ENCODE data around the gene PYGL. TPM values are rescaled to one million over a fixed set of nuclear protein-coding genes. Genes with fewer than 3 reads are reported as not detected.
"Not testable (repeated sequence)": the region's sequence is repeated elsewhere in the genome, so short reads cannot be mapped to it uniquely, and the experiment has no call there.

PYGL gene
- total RNA-seq, 4 donors from 2014 or later: 18.5 to 39.7 (median 27.4) TPM

DNA sequence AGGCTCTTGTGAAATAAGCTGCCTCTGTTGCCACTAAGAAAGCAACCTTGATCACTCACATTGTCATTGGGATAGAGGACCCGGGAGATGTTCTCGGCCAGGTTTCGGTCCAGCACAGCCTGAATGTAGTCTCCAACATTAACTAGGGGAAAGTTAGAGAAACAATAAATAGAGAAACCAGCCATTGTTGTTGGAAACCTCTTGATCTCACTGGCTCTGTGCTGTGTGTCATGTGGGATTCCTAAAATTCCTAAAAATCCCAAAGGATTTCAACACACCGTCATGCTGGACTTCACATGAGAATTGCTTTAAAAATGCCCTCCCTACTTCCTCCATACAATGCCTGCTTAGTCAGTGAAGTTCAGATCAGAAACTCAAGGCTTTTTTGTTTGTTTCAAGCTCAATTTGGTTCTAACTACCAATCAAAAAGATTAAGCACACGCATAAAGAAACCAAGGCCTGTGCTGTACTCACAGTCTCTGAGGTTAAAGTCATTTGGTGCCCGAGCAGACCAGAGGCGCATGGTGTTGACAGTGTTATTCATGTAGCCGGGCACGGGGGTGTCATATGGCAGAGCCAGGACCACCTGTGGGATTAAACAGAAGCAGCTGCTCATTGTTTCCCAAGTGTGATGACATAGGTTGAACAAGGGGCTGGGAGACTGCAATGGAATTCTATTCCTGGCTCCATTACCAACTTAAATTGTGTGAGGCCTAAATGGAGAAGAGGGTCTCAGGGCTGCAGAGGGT, 23.6 kb downstream of the PYGL start:
- H3K27ac ChIP-seq: peak overlapping the region in 1 of 4 donors; percentile 20
- ATAC-seq: peak; percentile 50
- no peaks in the 10 kb centered on the region for H3K4me1 ChIP-seq

DNA sequence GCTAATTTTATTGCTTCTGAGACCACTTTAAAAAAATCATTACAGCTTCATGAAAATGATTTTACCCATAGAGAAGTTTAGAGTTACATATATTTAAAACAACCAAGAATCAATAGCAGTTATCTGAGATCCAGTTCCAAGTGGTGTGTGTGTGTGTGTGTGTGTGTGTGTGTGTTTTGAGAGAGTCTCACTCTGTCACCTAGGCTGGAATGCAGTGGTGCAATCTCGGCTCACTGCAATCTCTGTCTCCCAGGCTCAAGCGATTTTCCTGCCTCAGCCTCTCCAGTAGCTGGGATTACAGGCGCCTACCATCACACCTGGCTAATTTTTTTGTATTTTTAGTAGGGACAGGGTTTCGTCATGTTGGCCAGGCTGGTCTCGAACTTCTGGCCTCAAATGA, 24.8 kb downstream of the PYGL start:
- ATAC-seq, H3K4me3 ChIP-seq, H3K4me1 ChIP-seq, H3K27ac ChIP-seq, H3K27me3 ChIP-seq, H3K9me3 ChIP-seq: not testable (repeated sequence)
- WGBS, 2 donors (ENCODE audit: low coverage in 1 of 2): 82 to 96% methylated on average over 4 to 5 of the region's 5 CpGs
- peaks cover 0 to 67% of the 10 kb centered on the region in 2 donors for H3K36me3 ChIP-seq

More for the DNA sequence above, 23.6 kb downstream of the PYGL start:
- Histone ChIP-seq H3K36me3 (peaks cover 0 to 61% of the 10 kb centered on the region in 2 donors), H3K27me3 (no peaks in the 10 kb centered on the region), H3K9me3 (no peaks in the 10 kb centered on the region), H3K4me3 (no peak overlapping the region)
- WGBS, 2 donors (ENCODE audit: low coverage in 1 of 2): 76 to 78% methylated on average over 4 to 5 of the region's 9 CpGs
- no peak for TF ChIP-seq EP300 (IDR thresholded peaks at IDR 0.05)

DNA sequence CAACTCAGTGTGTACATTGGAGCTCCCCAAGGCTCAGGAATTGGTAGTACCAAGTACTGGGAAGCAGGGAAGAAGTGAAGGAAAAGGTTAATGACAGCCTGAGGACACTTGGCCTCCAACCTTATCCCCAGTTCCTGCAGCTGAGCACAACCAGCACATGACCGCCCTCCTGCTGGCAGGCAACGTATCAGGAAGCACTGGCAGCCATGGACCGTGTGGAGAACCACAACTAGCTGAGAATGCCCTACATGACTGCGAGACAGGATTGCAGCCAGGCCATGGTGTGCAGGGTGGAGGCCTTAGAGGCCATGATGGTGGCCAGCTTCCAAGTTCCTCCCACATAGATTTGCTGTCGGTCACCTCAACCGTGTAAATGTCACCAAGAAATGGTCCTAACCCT, 26.8 kb downstream of the PYGL start:
- TF ChIP-seq EP300 (IDR thresholded peaks at IDR 0.05) (no peak), POLR2AphosphoS5 (IDR thresholded peaks at IDR 0.05) (no peak), POLR2A (IDR thresholded peaks at IDR 0.05) (no peak)
- TF ChIP-seq, protein P1, sequence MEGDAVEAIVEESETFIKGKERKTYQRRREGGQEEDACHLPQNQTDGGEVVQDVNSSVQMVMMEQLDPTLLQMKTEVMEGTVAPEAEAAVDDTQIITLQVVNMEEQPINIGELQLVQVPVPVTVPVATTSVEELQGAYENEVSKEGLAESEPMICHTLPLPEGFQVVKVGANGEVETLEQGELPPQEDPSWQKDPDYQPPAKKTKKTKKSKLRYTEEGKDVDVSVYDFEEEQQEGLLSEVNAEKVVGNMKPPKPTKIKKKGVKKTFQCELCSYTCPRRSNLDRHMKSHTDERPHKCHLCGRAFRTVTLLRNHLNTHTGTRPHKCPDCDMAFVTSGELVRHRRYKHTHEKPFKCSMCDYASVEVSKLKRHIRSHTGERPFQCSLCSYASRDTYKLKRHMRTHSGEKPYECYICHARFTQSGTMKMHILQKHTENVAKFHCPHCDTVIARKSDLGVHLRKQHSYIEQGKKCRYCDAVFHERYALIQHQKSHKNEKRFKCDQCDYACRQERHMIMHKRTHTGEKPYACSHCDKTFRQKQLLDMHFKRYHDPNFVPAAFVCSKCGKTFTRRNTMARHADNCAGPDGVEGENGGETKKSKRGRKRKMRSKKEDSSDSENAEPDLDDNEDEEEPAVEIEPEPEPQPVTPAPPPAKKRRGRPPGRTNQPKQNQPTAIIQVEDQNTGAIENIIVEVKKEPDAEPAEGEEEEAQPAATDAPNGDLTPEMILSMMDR (IDR thresholded peaks at IDR 0.05): no peak
- H3K36me3 ChIP-seq: peaks cover 0 to 74% of the 10 kb centered on the region in 2 donors
- whole genome bisulfite sequencing, 2 donors (ENCODE audit: low coverage in 1 of 2): 100% methylated on average over 1 of the region's 6 CpGs

DNA sequence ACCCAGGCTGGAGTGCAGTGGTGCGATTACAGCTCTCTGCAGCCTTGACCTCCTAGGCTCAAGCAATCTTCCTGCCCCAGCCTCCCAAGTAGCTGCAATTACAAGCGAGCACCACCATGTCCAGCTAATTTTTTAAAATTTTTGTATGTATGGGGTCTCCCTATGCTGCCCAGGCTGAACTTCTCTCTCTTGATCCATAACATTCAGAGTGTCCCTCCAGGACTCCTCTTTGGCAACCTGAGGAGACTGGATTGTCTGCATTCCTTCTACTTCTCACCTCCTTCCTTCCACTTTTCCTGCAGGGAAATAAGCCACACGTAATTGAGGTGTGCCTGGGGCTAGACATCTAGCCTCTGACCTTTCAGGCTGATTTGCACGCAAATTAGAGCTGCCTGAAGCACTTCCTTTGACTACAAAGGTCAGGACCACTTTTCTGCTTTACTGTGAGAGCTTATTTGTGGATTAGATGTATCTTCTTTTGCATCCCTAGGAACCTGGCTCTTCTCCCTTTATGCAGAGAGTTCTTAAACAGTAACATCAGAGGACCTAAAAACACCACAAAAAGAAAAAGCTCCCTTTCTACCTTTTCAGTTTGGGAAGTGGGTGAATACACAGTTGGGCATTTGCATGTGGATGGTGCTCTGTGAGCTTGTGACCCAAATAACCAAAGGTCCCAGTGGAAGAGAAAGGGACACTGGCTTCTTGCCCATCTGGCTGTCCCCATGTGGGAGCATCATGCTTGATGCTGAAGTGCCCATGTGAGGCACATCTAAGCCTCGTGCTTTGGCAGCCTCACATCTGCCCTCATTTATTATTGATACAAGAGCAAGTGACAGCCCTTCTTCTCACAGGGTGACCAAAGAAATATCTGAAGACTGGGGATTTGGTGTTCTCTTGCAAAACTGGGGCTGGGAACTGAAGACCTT, 33.5 kb downstream of the PYGL start:
- Histone ChIP-seq H3K4me3 (no peak overlapping the region), H3K27me3 (no peaks in the 10 kb centered on the region), H3K36me3 (peaks cover 0 to 96% of the 10 kb centered on the region in 2 donors), H3K4me1 (no peaks in the 10 kb centered on the region), H3K9me3 (no peaks in the 10 kb centered on the region), H3K27ac (no peak overlapping the region)
- no peak for ATAC-seq
- no peak for TF ChIP-seq POLR2AphosphoS5 (IDR thresholded peaks at IDR 0.05)
- WGBS, 2 donors (ENCODE audit: low coverage in 1 of 2): 83 to 88% methylated on average over 3 to 4 of the region's 5 CpGs

More for the DNA sequence above, 26.8 kb downstream of the PYGL start:
- Histone ChIP-seq H3K9me3 (no peaks in the 10 kb centered on the region), H3K27ac (no peak overlapping the region), H3K4me3 (no peak overlapping the region), H3K4me1 (no peaks in the 10 kb centered on the region), H3K27me3 (no peaks in the 10 kb centered on the region)
- ATAC-seq: no peak

DNA sequence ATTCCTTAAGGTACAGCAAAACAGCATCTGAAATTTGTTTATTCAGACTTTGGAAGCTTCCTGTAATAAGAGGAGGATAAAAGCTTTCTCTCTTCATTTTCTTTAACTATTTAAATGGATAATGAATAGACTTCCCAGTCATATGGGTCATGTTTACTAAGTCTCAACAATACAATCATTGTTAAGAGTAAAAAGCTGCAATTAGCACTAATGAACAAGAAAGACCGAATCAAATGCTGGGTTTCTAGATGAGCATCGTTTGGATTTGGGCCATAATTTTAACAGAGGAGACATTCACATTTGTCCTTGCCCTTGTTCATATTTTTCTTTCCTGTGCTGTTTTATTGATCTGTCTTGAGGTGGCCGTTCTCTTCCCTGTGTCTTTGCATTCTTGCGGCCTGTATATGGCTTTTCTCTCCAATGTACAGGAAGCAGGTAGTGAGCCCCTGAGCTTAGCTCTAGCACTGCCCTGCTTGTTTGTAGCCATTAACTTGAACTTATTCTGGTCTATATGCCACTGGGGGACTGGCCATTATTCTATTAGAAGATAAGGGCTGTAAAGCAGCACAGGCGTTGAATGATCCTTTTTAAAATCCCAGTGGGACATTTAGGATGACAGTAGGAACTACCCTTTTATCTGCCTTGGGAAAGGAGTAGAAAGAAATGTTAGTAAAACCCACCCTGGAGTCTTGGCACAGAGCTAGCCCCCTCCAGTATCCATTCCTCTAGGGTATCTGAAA, 37.8 kb downstream of the PYGL start:
- ATAC-seq: no peak
- H3K4me1 ChIP-seq: no peaks in the 10 kb centered on the region
- no peaks in the 10 kb centered on the region for H3K27me3 ChIP-seq
- H3K4me3 ChIP-seq: no peak overlapping the region
- peaks cover 0 to 79% of the 10 kb centered on the region in 2 donors for H3K36me3 ChIP-seq
- TF ChIP-seq, protein P1 (IDR thresholded peaks at IDR 0.05): no peak
- TF ChIP-seq EP300 (IDR thresholded peaks at IDR 0.05) (no peak), POLR2AphosphoS5 (IDR thresholded peaks at IDR 0.05) (no peak), POLR2A (IDR thresholded peaks at IDR 0.05) (no peak)
- no peak overlapping the region for H3K27ac ChIP-seq
- 74 to 92% methylated on average over 4 of the region's 5 CpGs for WGBS, 2 donors (ENCODE audit: low coverage in 1 of 2)
- no peaks in the 10 kb centered on the region for H3K9me3 ChIP-seq

DNA sequence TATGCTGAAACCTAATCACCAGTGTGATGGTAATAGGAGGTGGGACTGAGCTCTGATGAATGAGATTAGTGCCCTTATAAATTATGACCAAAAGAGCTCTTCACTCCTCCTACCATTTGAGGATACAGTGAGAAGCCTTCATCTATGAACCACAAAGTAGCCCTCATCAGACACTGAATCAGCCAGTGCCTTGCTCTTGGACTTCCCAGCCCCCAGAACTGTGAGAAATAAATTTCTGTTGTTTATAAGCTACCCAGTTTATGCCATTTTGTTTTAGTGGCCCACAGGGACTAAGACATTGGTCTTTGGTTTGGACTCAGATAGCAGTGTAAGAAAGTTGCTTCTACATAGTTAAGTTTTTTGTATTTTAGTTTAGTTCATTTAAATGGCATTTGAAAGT, 39.6 kb downstream of the PYGL start:
- H3K4me3 ChIP-seq: no peak overlapping the region
- TF ChIP-seq EP300 (IDR thresholded peaks at IDR 0.05) (no peak), POLR2A (IDR thresholded peaks at IDR 0.05) (no peak), POLR2AphosphoS5 (IDR thresholded peaks at IDR 0.05) (no peak)
- TF ChIP-seq, protein P1 (IDR thresholded peaks at IDR 0.05): no peak
- H3K36me3 ChIP-seq: peaks cover 0 to 64% of the 10 kb centered on the region in 2 donors
- no peaks in the 10 kb centered on the region for H3K27me3 ChIP-seq
- H3K27ac ChIP-seq: no peak overlapping the region
- H3K9me3 ChIP-seq: no peaks in the 10 kb centered on the region
- no peaks in the 10 kb centered on the region for H3K4me1 ChIP-seq
- ATAC-seq: no peak

Data from gastroesophageal sphincter (tissue), 4 donors.